Renal cortical epithelial cell (primary cell): Measurements from ENCODE around the gene B3GALNT2. TPM values are rescaled to one million over a fixed set of nuclear protein-coding genes. Genes with fewer than 3 reads are reported as not detected.
"Not testable (repeated sequence)": the region's sequence is repeated elsewhere in the genome, so short reads cannot be mapped to it uniquely, and the experiment has no call there.

Experiments used
- DNase-seq: peaks from one replicate; pipeline ENCODE4 v3.0.0-alpha.2; 2011; ENCODE audit warnings: low read depth
- total RNA-seq: library from RNA; depleted of rRNA; stranded (reverse); fragments of >200 nt; gene quantifications from 2 replicates; pipeline ENCODE4 v1.2.3, GENCODE V29; 2014

The B3GALNT2 gene
- 44.3 and 52.3 TPM in 2 replicates for total RNA-seq

DNA sequence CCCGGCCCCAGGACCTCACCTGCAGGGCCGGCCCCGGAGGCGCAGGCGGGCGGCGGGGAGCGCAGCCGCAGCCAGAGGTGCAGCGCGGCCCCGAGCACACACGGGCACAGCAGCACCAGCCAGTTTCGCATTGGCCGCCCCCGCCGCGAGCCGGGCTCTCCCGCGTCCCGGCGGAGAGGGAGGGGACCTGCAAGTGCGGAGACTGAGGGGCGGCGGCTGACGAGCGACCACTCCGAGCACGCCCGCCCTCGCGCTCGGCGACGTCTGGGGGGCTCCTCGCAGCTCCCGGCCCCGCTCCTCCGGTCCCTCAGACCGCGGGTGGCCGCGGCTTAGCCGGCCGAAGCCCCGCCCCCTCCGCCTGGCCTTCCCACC lies at the start of gene B3GALNT2:
B3GALNT2 (minus strand) TSS at position 331 of the 372 bp plus-strand sequence; CDS start at position 131, 200 bp downstream.
- no peak for DNase-seq

DNA sequence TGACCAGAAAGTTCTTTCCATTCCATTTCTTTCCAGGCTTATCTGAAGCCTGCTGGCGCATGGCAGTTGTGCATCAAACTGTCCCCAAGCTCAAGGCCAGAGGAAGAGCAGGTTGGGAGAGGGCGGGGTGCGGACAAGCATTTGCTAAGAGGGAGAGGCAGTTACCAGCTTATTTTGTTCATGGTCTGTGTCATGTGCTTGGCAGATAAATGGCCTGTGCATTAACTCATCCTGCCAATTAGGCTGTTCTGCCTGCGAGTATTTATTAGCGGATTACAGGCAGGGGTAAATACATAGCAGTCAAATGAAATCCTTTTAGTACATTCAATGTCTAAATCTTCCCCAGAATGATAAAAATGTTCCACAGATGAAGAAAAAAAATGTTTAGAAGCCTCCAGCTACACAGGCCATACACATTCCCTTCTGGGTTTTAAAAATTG lies 48.9 kb upstream of the B3GALNT2 start:
- no peak for DNase-seq

DNA sequence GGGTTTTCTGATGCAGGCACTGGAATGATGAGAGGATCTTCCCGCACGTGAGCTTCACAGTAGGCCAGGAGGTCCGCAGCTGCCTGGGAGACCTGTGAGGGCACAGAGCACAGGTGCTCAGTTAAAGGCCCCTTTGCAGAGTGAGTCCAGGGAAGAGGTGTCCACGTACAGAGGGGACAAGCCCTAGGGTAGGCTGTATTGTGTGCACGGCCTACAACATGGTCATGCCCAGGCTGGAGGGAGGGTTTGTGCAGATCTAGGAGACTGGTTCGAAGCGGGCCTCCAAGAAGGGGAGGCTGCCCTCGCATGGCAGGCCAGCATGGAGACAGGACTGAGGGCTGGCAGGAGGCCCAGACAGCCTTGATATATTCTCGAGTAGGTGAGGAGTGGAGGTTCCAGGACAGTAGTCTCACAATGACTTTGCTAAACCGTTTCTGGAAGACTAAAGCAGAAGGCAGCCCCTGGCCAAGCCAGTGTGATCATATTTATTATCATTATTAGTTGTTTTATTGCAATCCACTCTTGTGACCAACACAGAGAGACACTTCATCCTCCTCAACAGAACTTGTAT lies 48.0 kb upstream of the B3GALNT2 start:
- no peak for DNase-seq

DNA sequence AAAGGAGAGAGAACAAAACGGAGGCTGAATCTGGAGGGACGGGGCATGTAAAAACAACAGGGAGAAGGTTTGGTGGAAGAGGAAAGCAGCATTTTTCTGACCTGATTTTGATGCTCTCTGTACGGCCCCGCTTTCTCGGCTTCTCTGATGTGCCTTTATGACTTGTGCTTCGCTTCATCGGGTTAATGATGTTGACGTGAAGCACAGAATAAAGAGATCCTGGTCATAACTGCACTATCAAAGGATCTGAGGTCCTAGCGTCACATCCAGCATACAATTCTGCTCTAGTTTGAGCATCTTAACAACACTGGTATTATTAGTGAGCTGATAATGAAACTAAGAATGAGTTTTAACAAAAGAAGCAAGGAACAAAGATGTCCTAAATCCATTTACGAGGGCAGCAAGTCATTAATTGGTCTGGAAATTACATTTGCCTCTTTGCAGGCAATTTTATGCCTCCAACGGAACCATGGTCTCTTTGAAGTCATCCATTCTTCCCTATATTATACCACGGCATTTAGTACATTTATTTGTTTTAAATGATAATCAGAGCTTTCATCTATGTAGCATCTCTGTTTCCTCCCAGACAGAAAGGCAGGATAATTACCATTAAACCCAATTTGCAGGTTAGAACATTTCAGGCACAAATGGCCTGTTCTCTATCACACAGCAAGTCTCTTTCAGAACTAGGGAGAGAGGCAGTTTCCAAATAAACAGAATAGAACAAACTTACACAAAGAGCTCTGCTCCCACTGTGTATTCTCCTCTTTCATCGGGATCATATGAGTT lies 45.3 kb upstream of the B3GALNT2 start:
- no peak for DNase-seq

DNA sequence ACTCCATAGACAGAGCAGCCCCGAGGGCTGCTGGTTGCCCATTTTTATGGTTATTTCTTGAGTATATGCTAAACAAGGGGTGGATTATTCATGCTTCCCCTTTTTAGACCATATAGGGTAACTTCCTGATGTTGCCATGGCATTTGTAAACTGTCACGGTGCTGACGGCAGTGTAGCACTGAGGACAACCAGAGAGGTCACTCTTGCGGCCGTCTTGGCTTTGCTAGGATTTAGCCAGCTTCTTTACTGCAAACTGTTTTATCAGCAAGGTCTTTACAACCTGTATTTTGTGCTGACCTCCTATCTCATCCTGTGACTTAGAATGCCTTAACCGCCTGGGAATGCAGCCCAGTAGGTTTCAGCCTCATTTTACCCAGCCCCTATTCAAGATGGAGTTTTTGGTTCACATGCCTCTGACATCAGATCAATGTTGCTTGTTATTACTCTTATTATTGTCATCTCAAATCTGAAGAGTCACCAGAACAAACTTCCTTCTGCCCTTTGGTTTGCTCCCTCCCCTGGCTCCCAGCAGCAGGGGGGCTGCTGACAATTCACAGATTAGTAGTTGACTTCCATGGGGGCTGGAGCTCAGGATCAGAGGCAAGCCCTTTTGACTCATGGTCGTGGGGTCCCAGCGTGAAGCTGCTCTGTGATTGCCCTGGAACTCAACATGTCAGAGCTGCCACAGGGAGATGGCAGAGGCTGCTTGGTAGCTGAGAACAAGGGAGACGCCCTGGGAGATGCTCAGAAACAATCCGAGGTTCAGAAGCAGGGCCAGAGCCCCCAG lies 42.3 kb upstream of the B3GALNT2 start:
- not testable (repeated sequence) for DNase-seq

DNA sequence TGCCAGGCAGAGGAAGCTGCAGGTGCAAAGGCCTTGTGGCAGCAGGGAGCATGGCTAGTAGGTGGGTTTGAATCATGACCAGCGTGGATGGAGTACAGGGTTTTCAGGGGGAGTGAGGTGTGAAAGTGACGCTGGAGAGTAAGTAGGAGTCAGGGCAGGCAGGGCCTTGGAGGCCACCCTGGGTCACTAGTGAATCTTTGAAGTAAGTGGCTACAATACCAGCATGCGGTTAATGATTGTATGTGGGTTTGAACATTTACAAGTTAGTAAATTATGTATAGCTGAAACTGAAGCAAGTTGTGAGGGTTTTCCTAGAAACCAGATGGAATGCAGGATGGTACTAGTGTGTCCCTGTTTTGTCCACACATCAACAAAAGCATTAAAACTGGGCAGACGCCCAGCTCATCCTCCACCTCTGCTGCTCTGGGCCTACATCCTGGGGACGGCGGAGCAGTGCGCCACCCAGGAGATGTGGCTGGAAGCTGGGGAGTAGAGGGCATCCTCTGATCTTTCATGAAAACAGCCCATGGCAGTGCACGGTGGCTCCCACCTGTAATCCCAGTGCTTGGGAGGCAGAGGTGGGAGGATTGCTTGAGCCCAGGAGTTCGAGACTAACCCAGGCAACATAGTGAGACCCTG lies 41.2 kb upstream of the B3GALNT2 start:
- peak; percentile 65 for DNase-seq

DNA sequence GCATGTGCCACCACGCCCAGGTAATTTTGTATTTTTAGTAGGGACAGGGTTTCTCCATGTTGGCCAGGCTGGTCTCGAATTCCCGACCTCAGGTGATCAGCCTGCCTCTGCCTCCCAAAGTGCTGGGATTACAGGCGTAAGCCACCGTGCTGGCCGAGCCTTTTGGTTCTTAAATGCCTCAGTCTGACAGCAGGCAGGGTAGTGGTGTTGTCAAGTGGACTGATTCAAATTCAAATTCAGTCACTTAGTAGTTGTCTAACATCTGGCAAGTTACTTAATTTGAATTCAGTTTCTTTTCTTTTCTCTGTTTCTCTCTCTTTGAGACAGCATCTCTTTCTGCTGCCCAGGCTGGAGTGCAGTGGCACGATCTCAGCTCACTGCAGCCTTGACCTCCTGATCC lies 38.6 kb upstream of the B3GALNT2 start:
- DNase-seq, result not testable (repeated sequence)

DNA sequence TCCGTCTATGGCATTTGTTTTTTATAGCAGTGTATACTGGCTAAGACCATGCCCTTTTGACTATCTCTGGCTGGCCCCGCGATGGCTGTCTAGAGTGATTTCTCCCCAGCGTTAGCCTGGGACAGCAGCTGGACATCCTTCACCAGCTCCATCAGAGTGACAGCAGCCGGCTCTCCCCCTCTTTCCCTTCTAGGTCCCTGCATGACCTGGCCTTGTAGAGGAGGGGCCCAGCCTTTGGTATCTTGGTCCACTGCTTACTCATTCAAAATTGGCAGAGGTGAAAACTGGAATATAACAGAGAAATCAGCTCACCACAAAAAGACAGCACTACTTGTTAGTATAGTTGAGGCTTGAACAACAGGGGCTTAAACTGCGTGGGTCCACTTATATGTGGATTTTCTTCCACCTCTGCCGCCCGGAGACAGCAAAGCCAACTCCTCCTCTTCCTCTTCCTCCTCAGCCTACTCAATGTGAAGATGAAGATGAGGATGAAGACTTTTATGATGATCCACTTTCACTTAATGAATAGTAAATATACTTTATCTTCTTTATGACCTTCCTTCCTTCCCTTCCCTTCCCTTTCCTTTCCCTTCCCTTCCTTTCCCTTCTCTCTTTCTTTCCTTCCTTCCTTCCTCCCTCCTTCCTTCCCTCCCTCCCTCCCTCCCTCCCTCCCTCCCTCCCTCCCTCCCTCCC lies 29.4 kb upstream of the B3GALNT2 start:
- DNase-seq, result no peak

DNA sequence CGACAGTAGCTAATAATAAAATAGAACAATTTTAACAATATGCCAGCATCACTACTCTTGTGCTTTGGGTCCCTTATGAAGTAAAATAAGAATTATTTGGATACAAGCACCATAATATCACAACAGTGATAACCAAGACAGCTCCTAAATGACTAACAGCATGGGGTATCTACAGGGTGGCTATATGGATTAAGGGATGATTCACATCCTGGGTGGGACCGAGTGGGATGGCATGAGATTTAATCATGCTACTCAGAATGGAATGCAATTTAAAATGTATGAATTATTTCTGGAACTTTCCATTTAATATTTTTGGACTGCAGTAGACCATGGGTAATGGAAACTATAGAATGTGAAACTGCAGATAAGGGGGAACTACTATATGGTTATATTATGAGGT lies 28.1 kb upstream of the B3GALNT2 start:
- DNase-seq, result no peak

DNA sequence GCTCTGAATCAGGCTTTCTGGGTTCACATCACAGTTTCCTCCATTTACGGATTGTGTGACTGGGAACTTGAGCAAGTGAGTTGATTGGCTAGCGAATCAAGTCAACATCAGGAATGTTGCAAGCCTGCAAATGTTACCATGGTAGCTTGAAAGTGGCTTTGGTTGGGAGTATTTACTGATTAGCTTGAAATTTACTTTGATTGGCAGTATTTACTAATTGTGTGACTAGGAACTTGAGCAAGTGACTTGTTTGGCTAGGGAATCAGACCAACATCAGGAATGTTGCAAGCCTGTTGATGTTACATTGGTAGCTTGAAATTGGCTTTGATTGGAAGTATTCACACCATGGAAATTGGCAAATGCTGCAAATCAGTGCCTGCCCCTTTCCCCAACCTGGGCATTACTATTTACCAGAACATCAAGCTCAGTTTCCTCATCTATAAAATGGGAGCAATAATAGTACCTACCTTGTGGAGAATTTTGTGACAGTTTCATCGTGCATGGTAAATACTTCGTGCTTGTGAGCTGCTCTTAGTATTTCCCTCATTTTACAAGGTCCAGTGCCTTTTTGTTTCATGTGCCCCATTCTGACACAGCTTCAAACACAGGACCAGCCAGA lies 23.1 kb upstream of the B3GALNT2 start:
- DNase-seq, result peak; percentile 30

DNA sequence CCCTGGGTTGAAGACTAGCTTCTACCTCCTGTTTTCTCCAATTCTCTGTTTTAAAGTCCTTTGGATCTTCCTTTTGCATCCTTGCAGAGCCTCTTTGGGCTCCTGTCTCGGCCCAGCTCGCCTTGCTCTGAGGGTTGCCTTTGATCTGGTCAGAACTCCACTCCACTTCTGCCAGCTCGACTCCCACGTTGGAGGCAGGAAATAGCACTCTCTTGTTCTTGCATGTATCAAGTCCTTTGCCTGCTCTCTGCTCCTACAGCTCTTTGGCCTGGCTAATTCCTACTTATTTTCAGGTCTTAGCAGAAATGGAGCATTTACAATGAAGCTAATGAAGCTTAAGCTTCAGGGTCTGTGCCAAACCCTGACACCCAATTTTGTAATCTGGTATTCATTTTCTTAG lies 21.1 kb upstream of the B3GALNT2 start:
- DNase-seq, result no peak

DNA sequence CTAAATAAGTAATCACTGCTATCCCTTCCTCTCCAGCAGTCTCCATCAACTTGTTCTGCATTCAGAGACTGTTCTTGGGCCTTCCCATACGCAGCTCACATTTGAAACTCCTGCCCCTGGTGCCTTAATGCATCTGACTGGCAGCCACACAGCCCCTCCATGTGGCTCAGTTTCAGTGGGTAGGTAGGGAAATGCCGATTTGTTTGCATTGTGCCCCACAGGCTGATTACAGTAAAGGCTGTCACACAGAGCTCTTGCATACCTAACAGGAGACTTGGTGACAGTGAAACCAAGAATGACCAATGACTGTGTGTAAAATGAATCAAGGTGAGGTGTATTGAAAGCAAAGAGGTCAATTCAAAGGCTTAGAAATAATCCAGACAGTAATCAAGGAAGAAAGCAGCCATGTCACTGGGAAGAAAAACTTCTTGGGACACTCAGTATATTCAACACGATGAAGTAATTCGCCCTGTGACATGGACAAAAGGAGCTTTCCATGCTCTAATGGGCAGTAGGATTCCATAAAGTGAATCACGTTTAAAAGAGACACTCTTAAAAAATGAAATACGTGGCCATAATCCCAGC lies 12.7 kb upstream of the B3GALNT2 start:
- peak; percentile 4 for DNase-seq

DNA sequence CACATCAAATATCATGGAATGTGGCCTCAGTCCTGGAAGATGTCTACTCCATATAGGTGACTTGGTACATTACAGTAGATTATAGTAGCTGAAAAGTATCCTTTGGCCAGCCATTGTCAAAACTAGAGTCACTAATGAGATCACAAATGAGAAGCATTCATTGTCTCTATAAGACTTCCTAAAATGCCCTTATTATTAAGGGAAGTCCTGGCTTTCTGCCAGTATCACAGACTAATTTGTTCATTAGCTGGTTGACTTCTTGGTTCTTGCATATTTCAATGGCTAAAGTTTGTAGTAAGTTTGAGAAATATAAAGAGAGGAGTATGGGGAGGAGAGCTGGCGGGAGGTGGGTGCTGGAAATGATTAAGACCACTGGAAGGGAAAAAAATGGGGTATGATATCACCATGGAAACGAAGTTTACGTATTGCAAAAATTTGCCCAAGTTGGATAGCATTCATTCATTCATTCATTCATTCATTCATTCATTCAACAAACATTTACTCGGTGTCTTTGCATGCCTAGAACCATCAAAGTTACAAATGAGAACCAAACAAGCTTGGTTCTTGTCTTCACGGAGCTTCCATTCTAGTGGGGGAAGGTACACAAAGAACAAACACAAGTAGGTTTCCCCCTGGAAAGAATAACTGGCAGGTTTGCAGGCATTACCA lies 11.7 kb upstream of the B3GALNT2 start:
- DNase-seq, result no peak

DNA sequence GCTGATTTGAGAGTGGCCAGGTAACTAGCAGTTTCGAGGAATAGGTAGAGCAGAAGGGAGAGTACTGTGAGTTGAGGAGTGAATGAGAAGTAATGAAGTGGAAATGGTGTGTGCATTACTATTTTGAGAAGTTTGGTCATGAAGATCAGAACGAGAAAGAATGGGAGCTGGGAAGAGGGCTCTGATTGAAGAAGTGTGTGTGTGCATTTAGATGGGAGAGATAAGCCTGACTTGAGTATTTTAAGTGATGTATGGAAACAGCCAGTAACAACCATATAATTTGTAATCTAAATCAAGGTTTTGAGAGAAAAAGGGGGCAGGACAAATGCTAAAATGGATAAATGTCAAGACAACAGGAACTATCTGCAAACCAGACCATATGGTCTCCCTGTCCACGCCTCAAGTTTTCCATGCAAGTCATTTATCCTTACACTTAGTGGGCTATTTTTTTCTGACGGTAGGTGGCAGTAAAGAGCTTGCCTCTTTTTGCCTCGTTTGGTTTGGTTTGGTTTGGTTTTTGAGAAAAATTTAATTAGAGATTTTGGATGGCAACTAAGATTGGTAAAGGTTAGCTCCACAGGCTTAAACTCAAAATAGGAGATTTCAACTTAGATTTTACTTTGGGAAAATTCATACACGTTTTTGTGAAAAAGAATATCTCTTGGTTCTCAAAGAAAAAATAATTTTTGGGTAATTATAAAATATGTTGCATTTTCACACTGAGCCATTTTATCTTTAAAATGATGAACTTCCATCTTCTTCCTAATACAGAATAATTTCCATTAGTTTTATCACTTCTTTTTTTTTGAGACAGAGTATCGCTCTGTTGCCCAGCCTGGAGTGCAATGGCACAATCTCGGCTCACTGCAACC lies 9.5 kb upstream of the B3GALNT2 start:
- DNase-seq, result peak; percentile 59

DNA sequence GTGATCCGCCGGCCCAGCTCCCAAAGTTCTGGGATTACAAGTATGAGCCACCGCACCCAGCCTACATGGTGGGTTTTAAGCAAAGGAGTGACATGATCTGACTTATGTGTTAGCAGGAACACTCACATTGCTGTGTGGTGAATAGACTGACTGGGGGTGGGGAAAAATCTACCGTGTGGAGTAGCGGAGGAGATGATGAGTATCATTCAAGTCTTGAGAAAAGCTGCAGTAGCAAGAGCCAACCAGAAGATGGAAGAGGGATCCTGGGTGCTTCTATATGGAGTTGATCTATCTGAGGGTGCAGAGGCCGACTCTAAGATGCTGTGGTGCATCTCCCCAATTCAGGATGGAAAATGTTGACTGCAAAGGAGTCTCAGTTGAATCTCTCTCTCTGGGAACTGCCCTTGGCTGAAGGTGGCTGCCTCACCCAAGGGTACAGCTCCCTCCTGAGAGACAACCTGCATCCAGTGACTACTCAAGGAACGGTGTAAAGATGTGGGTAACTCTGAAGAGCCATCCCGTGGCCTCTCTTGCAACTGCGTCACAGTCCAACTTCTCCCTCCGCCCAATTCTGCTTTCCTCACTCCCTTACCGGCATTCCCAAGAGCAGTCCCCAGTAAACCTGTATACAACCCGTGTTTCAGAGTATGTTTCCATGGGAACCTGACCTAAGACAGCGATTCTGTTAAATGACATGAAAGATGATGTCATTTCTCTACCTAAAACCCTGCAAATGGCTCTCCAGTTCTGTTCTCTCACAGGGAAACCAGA lies 7.4 kb upstream of the B3GALNT2 start:
- peak; percentile 3 for DNase-seq

DNA sequence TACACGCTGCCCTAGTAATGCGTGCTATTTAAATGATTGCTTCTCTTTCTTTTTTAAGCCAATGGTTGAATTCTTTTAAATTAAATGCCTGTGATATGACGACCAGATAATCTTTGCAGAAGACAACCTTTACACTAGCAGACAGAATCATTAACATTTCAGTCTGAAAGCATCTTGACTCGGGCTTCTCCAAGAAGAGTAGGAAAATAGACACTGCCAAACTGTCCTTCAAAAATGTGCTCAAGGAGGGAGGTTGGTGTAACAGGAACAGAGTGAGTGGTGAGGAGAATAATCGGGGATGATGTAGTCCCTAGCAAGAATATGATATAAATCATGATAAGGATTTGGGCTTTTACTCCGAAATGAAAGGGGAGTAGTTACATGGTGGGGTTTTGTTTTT lies 6.6 kb upstream of the B3GALNT2 start:
- DNase-seq, result no peak

DNA sequence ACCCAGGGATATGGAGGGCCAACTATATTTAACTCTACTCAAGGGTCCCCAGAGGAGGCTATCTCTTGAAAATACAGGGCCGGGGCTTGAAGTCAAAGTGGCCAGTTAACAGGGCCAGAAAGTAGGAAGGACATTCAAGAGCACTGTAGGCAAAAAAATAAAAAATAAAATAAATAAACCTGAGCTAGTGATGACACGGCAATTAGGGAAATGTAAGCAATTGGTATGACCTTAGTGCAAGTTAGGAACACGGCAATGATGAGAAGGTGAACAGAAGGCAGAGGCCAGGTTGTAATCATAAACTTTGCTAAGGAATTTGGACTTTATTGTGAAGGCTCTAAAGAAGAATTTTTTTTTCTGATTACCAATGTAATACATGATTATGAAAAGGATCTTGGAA lies 3.4 kb upstream of the B3GALNT2 start:
- no peak for DNase-seq

DNA sequence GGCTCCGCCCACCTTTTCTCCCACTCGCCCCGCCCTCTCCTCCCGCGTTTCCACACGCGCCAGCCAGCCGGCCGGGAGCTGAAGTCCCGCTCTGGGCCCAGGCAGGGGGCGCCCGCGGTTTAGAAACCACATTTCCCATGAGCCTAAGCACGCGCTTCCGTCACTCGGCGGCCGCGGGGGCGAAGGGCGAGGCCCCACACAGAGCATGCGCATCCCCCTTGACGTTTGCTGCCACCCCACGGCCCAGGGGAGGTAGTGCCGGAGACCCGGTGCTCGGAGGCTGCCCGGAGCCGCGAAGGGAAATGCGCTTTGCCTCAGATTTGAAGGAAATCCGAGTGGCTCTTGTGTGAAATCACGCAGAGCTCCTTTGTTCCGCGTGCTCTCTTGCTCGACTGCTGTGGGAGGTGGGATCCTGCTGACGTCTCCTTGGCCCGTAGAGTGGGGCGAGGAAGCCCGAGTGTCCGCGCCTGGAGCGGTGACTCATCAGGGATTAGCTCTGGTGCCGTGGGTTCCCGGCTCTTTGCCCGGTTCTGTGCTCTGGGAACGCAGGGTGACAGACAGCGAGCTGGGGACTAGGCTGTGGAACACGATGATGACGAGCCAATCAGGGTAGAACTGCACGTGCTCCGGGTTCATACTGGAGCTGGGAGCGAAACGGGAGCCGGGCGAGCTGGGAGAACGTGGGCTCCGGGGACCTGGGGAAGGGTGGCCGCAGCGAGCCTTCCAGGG lies 406 bp upstream of the B3GALNT2 start:
- DNase-seq, result peak; percentile 94
